Measurements from ENCODE around the gene AGXT2. TPM values are rescaled to one million over a fixed set of nuclear protein-coding genes. Genes with fewer than 3 reads are reported as not detected.

Gene AGXT2
- total RNA-seq, 1 donor from 2014 or later = not detected

DNA sequence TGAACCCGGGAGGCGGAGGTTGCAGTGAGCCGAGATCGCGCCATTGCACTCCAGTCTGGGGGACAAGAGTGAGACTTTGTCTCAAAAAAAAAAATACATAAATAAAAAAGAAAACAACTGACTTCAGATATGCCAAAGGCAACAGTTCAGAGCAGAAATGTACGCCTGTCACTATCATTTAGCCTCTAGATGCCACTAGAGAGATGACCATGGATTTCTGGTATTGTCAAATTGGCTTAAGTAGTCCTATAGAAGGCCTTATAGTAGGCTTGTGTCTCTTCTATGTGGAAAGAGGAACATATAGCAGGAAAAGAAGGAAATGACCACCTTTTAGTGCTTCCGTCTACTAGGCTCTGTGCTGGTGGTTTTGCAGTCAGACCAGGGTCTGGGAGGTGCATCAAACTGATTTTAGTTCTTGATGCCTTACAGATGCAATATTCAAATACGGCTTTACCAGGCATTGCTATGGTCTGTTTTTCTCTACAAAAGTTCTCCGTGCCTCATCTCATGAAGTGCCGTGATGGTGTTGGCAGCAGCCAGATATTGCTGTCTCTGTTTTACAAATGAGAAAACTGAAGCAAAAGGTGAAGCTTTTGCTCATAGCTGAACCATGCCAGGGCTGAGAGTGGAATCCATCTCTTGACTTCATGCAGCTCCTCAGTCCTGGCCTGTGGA is 17.2 kb downstream of the AGXT2 start:
- H3K27me3 Mint-ChIP-seq (ENCODE audit: low read depth) = peaks cover 27% of the 10 kb centered on the region
- TF ChIP-seq, protein P1, sequence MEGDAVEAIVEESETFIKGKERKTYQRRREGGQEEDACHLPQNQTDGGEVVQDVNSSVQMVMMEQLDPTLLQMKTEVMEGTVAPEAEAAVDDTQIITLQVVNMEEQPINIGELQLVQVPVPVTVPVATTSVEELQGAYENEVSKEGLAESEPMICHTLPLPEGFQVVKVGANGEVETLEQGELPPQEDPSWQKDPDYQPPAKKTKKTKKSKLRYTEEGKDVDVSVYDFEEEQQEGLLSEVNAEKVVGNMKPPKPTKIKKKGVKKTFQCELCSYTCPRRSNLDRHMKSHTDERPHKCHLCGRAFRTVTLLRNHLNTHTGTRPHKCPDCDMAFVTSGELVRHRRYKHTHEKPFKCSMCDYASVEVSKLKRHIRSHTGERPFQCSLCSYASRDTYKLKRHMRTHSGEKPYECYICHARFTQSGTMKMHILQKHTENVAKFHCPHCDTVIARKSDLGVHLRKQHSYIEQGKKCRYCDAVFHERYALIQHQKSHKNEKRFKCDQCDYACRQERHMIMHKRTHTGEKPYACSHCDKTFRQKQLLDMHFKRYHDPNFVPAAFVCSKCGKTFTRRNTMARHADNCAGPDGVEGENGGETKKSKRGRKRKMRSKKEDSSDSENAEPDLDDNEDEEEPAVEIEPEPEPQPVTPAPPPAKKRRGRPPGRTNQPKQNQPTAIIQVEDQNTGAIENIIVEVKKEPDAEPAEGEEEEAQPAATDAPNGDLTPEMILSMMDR (IDR thresholded peaks at IDR 0.05) = peak; percentile 16
- H3K4me1 Mint-ChIP-seq (ENCODE audit: low read depth) = no peaks in the 10 kb centered on the region
- no peak overlapping the region for H3K4me3 Mint-ChIP-seq (ENCODE audit: unreplicated experiment)
- no peak for DNase-seq (ENCODE audit: low spot score)
- H3K9me3 Mint-ChIP-seq (ENCODE audit: low read depth) = no peaks in the 10 kb centered on the region
- no peak overlapping the region for H3K27ac Mint-ChIP-seq (ENCODE audit: unreplicated experiment)
- no peaks in the 10 kb centered on the region for H3K36me3 Mint-ChIP-seq (ENCODE audit: low read depth)

DNA sequence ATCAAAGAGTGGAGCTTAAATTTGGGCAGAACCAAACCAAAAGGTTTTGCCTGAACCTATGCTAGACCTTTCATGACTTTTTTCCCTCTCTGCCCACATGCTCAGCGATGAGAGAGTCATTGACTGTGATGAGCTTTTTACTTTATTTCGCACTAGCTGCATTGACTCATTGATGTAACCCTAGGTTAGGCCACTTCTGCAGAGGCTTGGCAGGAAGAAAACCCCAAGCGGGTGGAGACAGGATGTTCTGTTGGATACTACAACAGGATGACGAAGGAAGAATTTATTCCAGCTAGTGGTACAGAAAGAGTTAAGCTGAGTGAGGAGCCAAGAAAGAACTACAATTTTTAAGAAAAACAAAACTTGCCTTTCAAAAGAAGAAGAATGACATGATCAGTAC is 18.4 kb downstream of the AGXT2 start:
- H3K36me3 Mint-ChIP-seq (ENCODE audit: low read depth) = no peaks in the 10 kb centered on the region
- H3K27ac Mint-ChIP-seq (ENCODE audit: unreplicated experiment) = no peak overlapping the region
- no peak overlapping the region for H3K4me3 Mint-ChIP-seq (ENCODE audit: unreplicated experiment)
- TF ChIP-seq, protein P1 (IDR thresholded peaks at IDR 0.05) = no peak
- peaks cover 27% of the 10 kb centered on the region for H3K27me3 Mint-ChIP-seq (ENCODE audit: low read depth)
- no peaks in the 10 kb centered on the region for H3K9me3 Mint-ChIP-seq (ENCODE audit: low read depth)
- no peaks in the 10 kb centered on the region for H3K4me1 Mint-ChIP-seq (ENCODE audit: low read depth)
- no peak for DNase-seq (ENCODE audit: low spot score)

DNA sequence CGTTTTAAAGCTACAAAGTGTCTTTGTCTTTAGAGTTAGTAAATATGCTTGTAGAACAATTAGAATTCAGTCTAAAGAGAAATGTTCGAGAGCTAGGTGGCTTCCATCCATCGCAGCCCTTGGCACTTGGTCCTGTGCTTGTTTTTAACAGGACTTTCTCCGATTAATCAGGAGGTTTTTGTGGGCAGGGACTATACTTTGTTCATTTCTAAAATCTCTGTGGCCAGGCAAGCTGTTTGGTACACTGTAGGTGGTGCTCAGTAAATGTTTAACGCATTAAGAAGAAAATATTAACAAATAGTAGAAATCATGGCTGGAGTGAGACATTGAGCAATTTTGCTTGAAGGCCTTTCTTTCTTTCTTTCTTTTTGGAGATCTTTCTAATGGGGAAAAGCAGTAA is 20.8 kb downstream of the AGXT2 start:
- Mint-ChIP-seq H3K4me1 (ENCODE audit: low read depth) (no peaks in the 10 kb centered on the region), H3K4me3 (ENCODE audit: unreplicated experiment) (no peak overlapping the region), H3K36me3 (ENCODE audit: low read depth) (no peaks in the 10 kb centered on the region), H3K9me3 (ENCODE audit: low read depth) (no peaks in the 10 kb centered on the region), H3K27me3 (ENCODE audit: low read depth) (peaks cover 24% of the 10 kb centered on the region), H3K27ac (ENCODE audit: unreplicated experiment) (no peak overlapping the region)
- TF ChIP-seq, protein P1 (IDR thresholded peaks at IDR 0.05) = no peak
- DNase-seq (ENCODE audit: low spot score) = no peak

DNA sequence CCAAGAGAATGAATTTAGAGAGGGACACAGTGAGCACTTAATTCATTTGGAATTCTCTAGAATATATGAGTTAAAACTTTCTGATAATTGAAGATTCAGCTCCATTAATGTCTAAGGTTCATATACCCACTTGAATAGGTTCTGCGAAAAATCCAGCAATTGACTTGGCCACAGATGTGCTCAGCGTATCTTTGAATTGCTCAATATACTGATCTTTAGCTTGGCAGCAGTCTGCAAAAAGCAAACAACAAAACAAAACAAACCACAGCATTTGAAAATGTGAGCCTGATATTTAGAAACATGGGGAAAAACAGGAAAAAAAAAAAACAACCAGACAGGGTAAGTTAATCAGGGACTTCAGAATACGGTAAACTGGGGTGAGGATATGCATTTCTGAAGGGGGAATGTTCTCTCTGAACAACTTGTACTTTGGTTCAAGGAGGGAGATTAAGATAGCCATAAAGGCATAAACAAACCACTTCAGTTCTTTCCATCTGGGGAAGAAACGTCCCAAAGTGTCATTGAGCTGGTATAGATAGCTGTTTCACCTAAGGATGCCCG is 21.4 kb downstream of the AGXT2 start:
- no peaks in the 10 kb centered on the region for H3K4me1 Mint-ChIP-seq (ENCODE audit: low read depth)
- DNase-seq (ENCODE audit: low spot score) = no peak
- H3K9me3 Mint-ChIP-seq (ENCODE audit: low read depth) = no peaks in the 10 kb centered on the region

DNA sequence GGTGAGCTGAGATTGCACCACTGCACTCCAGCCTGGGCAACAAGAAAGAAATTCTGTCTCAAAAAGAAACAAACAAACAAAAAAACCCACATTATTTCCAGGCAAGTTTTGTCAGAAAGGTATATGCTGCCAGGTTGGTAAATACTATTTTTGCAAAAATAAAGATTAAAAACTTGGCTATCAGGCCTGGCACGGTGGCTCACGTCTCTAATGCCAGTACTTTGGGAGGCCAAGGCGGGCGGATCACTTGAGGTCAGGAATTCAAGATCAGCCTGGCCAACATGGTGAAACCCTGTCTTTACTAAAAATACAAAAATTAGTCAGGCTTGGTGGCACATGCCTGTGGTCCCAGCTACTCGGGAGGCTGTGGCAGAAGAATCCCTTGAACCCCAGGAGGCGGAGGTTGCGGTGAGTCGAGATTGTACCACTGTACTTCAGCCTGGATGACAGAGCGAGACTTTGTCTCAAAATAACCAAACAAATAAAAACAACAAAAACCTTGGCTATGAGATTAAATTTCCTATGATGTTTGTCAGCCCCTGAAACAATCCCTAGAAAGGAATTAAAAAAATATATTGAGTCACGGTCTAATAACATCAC is 22.7 kb downstream of the AGXT2 start:
- Mint-ChIP-seq H3K4me3 (ENCODE audit: unreplicated experiment) (no peak overlapping the region), H3K27me3 (ENCODE audit: low read depth) (peaks cover 24% of the 10 kb centered on the region), H3K36me3 (ENCODE audit: low read depth) (no peaks in the 10 kb centered on the region), H3K27ac (ENCODE audit: unreplicated experiment) (no peak overlapping the region), H3K9me3 (ENCODE audit: low read depth) (no peaks in the 10 kb centered on the region), H3K4me1 (ENCODE audit: low read depth) (no peaks in the 10 kb centered on the region)
- TF ChIP-seq, protein P1 (IDR thresholded peaks at IDR 0.05) = no peak
- DNase-seq (ENCODE audit: low spot score) = no peak

More for the DNA sequence above, 21.4 kb downstream of the AGXT2 start:
- H3K4me3 Mint-ChIP-seq (ENCODE audit: unreplicated experiment) = no peak overlapping the region
- H3K27ac Mint-ChIP-seq (ENCODE audit: unreplicated experiment) = no peak overlapping the region
- TF ChIP-seq, protein P1 (IDR thresholded peaks at IDR 0.05) = no peak
- H3K27me3 Mint-ChIP-seq (ENCODE audit: low read depth) = peaks cover 24% of the 10 kb centered on the region
- no peaks in the 10 kb centered on the region for H3K36me3 Mint-ChIP-seq (ENCODE audit: low read depth)

All from chondrocyte (in vitro differentiated cells).